ENCODE data around the gene ISLR2. TPM values are rescaled to one million over a fixed set of nuclear protein-coding genes. Genes with fewer than 3 reads are reported as not detected.

ISLR2 gene
- total RNA-seq, 1 experiment from 2014 or later = 0.05 TPM

GRCh38 chr15:74171965-74172541 lies 41.7 kb downstream of the ISLR2 start:
- ChIA-PET RAD21 (ENCODE audit: low non-redundant PET in 1 of 2, low total read pairs in 2 of 2, uncharacterized antibody in 2 of 2, unreplicated experiment in 2 of 2) (no interaction called here), CTCF (no interaction called here), POLR2A (no interaction called here)
- Histone ChIP-seq H3K9me2 (ENCODE audit: insufficient read depth) (no peaks in the 10 kb centered on the region), H3K79me2 (ENCODE audit: insufficient read depth, low read length) (no peaks in the 10 kb centered on the region), H3K9ac (ENCODE audit: low read length) (no peak overlapping the region), H4K20me1 (ENCODE audit: insufficient read depth) (no peaks in the 10 kb centered on the region), H3K4me2 (ENCODE audit: low read length) (no peak overlapping the region), H3K27ac (ENCODE audit: low read depth, low read length) (no peak overlapping the region), H3K4me1 (ENCODE audit: control insufficient read depth in 1 of 2, insufficient read depth in 2 of 2, low read length in 2 of 2) (no peaks in the 10 kb centered on the region), H3K36me3 (ENCODE audit: control insufficient read depth in 1 of 2, insufficient read depth in 2 of 2, low read length in 2 of 2) (no peaks in the 10 kb centered on the region), H3K27me3 (ENCODE audit: insufficient read depth, low read length) (peaks cover 4% of the 10 kb centered on the region; the same call in 1 of the 2 replicates), H3K4me3 (replicated peaks in 1 of 2; ENCODE audit: low read depth in 1 of 2, low read length in 2 of 2) (no peak overlapping the region), H2AFZ (ENCODE audit: low read depth, low read length, poor library complexity, severe bottlenecking) (no peak overlapping the region), H3K9me3 (ENCODE audit: control insufficient read depth in 1 of 2, insufficient read depth in 1 of 2, low read depth in 1 of 2, low read length in 2 of 2) (no peaks in the 10 kb centered on the region)
- TF ChIP-seq MAX (IDR thresholded peaks at IDR 0.05) = no peak
- TF ChIP-seq ZFX (IDR thresholded peaks at IDR 0.05) = no peak
- TF ChIP-seq REST (IDR thresholded peaks at IDR 0.05; ENCODE audit: low read depth) = no peak
- no peak for TF ChIP-seq SP1 (IDR thresholded peaks at IDR 0.05; ENCODE audit: low read depth)
- TF ChIP-seq TCF7L2 (IDR thresholded peaks at IDR 0.05; ENCODE audit: borderline replicate concordance, extremely low read depth, insufficient read depth, insufficient read length) = no peak
- TF ChIP-seq FOSL1 (IDR thresholded peaks at IDR 0.05; ENCODE audit: low read depth) = no peak
- no peak for TF ChIP-seq SIN3A (IDR thresholded peaks at IDR 0.05; ENCODE audit: low read depth)
- no peak for TF ChIP-seq POLR2AphosphoS5 (IDR thresholded peaks at IDR 0.05; ENCODE audit: low read depth, low read length)
- no peak for TF ChIP-seq ATF3 (IDR thresholded peaks at IDR 0.05)
- no peak for TF ChIP-seq ZBTB33 (IDR thresholded peaks at IDR 0.05; ENCODE audit: extremely low read depth, insufficient replicate concordance, low read length)
- TF ChIP-seq EGR1 (IDR thresholded peaks at IDR 0.05; ENCODE audit: low read depth) = no peak
- TF ChIP-seq ZNF274 (IDR thresholded peaks at IDR 0.05; ENCODE audit: low read depth, low read length) = no peak
- BruUV-seq (replicated peaks) = no TSS peak
- DNase-seq (ENCODE audit: low read depth, low spot score) (no peak), ATAC-seq (no peak)
- intact Hi-C loops (cut with micrococcal nuclease) = no loop called here
